ENCODE results near the gene FOXL1.
"Not testable (repeated sequence)": the region's sequence is repeated elsewhere in the genome, so short reads cannot be mapped to it uniquely, and the experiment has no call there.

The FOXL1 gene

DNA sequence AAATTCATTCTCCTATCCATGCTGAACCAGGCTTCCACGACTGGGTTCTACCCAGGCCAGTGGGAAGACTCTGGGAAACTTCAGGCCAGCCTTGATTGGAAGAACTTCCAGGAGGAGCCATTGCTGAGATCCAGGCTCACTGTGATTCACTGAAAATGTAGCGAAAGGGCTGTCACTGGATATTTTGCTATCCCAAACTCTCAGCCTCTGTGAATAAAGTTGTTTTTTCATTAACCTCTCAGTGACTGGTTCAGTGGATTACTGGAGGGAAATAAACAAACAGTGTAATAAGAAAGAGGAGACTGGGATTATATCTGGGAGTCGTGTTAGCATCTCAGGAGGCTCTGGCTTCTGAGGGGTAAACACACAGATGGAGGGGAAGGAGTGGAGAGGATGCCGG lies 3.1 kb downstream of the FOXL1 start:
- no peak for DNase-seq

DNA sequence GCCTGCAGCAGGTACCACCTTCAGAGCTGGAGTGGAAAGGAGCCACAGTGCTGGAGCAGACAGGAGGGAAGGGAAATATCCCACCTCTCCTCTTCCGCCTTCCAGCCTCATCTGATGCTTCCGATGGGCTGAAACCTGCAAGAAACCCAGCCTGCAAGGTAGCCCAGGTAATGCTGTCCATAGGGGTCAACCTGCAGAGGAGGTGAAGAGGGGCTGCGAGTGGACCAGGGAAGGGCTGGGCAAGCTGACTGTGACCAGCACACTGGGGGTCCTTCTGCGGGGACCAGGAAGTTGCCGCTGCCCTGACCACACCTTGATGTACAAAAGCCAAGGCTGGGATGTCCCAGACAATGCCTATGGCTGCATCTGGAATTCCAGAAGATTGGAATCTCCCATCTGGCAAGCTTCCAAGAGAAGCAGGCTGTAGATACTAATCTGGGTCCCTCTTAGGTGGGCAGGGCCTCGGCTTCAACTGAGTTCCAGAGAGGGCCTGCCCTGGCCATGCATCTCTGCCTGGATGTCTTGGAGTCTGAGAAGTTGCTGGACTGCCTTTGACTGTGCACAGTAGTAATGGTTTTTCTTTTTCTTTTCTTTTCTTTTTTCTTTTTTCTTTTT lies 5.8 kb downstream of the FOXL1 start:
- DNase-seq, result no peak

DNA sequence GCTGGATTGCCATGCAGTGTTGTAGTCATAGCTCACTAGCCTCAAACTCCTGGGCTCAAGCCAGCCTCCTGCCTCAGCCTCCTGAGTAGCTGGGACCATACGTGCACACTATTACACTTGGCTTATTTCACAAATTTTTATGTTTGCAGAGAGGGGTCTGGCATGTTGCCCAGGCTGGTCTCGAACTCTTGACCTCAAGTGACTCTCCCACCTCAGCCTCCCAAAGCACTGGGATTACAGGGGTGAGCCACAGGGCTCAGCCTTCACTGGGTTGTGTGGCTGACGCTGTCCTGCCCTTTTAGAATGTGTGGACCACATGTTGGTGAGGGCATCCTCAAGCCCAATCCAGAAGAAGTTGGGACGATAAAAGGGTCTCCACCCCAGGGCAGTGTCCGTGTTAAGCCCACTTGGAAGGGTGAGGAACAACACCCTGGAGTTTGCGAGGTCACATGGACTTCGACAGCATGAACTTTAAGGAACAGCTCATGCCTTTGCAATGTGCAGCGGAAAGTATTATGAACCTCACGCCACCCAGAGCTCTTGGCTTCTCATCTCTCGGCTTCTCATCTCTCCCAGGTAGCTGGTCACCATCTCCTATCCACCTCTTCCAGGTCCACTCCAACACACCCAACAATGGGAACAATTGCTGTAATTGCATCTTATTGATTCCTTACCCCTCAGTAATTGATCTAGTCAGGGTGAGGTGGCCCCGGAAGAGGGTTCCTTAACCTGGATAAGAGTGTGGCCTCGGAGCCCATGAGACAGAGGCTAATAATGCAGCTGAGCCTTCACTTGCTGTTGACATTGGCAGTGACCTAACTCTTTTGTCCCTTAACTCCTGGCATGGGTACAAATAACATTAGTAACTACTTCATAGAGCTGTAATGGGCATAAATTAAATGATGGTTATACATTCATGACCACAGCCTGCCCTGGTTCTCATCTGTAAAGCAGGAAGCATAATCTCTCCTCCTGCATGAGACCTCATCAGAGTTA lies 6.7 kb downstream of the FOXL1 start:
- no peak for DNase-seq

DNA sequence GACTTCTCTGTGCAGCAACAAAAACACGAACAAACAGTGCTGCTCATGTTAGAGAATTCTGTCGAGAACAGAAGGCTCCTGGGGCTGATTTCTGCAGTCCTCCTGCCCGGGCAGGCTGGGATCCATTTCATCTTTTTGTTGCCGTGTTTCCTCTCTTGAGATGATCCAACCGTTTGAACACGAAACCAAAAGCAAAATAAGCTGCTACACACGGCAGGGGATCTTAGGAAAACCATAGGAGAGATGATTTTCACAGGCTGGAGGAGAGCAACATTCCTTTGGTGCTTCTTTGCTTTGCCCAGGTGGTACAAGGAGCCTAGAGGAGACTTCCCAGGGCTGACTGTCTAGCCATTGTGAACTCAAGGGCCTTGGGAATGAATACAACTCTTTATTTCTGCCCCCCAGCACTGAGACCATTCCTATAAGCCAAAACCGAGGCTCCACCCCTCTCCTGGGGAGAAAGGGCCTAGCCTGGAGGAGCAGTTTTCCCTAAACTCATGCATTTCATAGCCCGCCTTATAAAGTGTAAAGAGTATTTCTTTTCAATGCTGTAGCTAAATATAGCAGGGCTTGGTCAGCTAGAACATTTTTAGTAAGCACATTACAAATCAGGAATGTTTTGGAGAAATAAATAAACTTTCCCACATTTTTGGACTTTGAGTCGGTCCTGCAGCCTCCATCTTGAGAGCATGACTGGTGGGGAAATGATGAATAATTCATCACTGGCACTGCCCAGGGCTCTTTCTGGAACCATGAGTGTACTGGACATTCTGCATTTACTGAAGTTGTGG lies 7.7 kb downstream of the FOXL1 start:
- no peak for DNase-seq

DNA sequence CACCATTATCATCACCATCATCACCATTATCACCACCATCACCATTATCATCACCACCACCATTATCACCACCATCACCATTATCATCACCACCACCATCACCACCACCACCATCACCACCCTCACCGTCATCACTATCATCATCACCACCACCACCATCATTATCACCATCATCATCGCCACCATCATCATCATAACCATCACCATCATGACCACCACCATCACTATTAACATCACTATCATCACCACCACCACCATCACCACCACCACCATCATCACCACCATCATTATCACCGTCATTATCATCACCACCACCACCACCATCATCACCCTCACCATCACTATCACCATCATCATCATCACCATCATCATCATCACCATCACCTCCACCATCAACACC lies 9.1 kb downstream of the FOXL1 start:
- no peak for DNase-seq

DNA sequence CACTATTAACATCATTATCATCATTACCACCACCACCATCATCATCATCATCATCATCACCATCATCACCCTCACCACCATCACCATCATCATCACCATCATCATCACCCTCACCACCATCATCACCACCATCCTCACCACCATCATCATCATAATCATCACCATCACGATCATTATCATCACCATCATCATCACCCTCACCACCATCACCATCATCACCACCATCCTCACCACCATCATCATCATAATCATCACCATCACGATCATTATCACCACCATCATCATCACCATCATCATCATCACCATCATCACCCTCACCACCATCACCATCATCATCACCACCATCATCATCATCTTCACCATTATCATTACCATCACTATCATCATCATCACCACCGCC lies 9.6 kb downstream of the FOXL1 start:
- not testable (repeated sequence) for DNase-seq

DNA sequence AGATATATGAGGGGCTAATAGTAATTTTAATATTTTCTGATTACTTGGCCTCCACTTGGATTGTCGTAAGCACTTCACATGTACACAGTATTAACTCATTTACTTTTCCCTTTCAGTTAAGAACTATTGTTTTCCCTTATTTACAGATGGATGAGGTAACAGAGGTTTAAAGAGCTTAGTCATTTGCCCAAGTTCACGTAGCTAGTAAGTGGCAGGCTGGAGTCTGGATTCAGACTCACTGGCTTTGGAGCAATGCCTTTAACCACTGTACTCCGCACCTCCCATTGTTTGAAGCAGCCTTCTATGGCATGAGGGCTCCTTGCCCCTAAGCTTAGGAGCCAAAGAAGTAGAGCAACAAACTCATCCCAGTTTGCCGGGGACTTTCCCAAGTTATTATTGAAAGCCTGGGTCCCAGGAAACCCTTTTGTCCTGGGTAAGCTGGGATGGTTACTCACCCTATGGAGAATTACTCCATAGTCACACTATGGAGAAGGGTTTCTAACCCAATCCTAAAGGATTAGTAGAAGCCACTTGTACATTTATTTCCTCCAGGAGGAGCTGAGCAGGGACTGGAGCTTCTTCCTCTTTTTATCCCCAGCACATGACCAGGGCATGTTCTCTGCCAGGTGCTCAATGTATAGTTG lies 12.3 kb downstream of the FOXL1 start:
- no peak for DNase-seq

DNA sequence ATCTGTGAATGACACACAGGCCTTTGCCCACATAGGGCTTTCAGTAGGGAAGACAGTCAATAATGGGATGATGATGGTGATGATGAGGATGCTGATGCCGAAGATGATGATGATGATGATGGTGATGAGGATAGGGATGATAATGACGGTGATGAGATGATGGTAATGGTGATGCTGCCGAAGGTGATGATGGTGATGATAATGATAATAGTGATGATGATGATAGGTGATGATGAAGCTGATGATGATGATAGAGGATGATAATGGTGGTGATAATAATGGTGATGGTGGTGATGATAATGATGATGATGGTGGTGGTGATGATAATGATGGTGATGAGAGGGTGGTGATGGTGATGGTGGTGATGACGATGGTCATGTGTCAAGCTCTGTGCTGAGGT lies 12.9 kb downstream of the FOXL1 start:
- DNase-seq, result no peak

DNA sequence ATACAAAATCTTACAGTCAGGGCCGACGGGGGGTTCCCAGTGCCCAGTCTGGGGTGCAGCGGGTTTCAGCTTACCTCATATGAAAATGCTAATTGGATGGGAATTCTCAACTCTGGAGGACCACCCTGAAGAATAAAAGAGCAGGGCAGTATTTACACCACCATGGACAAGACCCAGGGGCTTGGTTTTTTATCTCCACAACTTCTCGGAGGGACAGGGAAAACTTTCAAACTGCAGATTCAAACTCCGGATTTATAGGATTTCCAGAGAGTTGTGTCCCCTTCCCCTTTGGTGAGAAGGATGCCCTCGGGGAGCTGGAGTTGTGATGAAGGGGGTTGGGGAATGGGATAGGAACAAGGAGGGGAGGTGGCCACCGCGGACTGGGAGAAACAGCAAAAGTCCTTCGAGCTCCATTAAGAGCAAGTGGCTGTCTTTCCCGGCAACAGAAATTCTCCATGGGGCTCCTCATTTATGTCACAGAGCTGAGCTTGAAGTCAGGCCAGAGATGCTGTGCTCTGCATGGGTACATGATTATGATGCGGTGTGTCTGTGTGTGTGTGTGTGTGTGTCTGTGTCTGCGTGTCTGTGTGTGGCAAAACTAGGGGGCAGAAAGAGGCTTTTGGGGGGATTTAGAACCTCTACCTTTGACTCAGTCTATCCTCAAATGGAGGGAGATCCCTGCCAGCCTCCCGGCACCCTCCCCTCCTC lies 15.7 kb downstream of the FOXL1 start:
- DNase-seq, result no peak

DNA sequence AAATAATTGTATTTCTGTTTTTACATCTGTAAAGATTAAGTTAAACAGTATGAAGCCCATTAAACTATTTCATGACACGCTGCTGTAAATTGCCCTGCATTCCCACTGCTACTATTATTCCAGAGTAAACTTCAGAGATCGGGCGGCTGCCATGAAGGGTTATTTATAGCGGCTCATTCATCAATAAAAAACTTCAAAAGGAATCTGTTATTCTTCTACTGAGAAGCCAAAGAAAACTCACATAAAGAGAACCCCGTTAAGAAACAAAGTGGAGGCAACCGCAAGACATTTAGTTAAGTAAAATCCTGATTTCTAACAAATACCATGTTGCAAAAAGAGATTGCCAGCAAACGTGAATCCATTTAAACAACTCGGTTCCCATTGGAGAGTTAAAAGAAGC lies 16.4 kb downstream of the FOXL1 start:
- no peak for DNase-seq

DNA sequence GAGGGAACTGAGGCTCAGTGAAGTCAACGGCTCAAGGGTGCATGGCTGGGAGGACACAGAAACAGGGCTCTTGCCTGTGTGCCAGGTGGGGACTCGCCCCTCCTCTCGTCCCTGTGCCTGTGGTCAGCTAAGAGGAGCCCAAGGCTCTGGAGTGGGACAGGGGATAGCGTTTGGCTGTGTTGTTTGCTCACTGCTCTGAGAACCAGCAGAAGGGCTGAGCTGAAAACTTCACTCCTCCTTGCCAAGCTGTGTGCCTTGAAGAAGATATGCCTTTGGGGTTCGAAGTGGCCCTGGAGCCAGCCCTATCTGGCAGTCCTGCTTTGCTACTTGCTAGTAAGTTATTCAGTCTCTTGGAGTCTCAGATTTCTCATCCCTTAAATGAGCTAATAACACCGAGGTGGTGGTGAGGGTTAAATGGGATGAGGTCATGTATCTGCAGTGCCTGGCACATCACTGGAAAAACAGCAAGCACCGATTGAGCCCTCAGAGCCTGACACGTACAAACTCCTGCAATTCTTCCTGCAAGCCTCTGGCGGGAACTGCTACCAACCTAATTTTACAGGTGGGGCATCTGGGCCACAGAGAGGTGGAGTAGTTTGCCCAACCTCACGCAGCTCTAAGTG lies 17.7 kb downstream of the FOXL1 start:
- DNase-seq, result no peak

DNA sequence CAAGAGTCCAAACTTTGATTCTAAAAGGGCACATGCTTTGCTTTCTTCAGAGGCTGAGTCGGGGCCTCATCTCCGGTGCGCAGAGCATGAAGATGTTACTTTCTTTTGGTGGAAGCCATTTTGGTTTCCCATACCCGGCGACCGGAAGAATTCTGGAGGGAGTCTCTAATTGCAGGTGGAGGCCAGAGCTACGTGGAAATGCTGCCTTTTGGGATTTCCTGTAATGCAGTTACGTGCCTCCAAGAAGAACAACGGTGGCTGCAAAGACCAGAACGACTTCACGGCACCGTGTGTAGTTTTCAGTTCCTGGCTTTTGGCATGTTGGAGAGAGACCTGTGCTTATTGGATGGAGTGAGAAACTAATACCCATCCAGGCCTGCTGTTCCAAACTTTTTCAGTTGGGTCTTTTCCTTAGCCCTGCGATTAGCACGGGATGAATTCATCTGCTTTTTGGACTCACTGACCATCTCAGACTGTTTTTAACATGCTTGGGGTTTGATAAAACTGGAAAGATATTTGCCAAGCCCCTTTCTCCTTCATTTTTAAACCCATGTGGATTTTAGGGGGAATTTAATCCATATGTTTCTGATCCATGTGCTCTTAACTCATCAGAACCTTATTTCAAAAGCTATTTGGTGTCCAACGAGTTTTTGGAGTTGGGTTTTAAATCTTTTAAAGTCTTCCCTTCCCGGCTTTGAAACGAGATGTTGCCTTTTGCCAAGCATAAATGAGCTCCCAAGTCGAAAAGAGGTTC lies 19.0 kb downstream of the FOXL1 start:
- DNase-seq, result no peak

DNA sequence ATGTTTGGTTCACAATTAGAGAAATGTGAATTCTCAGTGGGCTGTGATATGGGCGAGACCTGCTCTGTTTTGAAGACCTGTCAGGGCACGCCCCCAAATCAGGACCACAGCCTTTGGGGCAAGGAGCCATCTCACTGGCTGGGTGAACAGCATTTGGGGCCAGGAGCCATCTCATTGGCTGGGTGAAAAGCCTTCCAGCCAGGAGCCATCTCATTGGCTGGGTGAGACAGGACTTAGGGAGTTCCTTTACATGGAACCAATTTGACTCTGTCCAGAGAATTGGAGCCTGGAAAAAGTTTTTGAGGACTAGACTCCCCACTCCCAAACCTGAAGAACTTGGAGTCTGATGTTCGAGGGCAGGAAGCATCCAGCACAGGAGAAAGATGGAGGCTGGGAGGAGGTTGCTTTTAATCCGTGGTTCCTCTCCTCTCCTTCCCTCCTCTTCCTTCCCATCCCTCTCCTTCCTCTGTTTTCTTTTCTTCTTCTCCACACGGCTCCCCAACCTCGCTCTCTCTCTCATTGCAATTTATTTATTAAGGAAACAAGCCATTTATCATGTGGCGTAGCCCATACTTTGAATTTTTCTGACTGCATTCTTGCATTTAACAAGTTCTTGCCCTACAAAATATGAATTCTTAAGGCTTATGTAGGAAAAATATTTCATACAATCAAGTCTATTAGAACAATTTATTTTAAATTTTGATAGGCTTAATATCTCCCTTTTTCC lies 19.7 kb downstream of the FOXL1 start:
- DNase-seq, result no peak

DNA sequence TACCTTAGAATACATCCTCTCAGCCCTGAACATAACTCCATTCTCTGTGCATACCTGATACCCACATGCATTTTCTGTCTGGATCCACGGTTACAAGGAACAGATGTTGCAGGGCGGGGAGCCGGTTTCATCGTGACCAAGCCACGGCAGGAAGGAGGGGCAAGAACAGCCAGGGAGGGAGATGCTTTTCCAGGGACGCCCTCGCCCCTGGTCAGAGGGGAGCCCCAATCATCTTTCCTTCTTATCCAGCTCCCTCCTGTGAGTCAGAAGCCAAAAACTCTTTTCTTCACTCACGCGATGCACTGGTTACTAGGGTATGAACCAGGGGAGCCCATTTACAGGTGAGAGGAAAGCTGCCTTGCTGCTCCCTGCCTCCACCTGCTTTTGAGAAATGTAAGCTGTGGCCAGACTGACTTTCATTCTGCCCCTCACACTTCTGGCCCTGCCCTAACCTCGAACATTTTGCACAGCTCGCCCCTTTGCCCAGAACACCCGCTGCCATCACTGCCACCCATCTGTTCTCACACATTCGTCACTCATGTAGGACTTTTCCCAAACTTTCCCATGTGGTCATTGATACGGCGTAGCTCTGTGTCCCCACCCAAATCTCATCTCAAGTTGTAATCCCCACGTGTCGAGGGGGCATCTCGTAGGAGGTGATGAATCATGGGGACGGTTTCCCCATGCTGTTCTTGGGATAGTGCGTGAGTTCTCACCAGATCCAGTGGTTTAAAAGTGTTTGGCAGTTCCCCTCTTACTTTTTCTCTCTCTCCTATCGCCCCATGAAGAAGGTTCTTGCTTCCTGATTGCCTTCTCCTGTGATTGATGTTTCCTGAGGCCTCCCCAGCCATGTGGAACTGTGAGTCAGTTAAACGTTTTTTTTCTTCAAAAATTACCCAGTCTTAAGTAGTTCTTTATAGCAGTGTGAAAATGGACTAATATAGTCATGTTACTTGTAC lies 20.5 kb downstream of the FOXL1 start:
- DNase-seq, result no peak

DNA sequence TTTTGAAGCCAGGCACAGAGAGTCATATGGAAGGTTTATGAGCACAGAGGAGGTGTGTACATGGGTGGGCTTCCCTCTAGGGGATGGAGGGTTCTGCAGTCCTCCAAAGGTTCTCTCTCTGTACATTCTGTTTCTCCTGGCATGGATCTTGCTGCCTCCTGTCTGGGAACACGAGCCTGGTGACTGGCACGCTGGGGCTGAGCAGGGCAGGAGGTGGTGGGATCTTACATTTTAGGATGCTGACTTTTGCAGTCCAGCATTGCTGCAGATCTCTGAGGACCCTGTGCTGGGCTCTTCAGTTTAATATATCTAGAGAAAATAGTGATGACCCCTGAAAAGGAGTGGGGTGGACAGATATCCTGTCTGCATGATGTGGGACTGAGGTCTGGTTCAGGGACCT lies 23.0 kb downstream of the FOXL1 start:
- no peak for DNase-seq

DNA sequence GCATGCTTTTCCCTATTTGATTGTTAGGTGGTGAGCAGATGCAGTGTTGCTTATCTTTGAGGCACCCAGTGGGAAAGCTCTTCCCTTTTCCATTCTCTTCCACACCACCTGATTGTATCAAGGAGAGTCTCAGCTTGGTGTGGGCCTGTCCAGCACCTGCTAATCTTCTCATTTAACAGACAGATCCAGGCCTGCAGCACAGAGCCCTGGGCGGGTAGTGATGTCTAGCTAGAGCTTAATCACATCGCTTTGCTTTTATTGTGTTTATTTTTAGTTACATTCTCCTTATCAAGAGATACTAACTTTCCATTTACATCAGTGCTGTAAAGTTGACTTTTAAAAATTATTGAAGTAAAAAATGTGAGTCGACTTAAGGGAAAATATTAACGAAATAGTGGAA lies 24.2 kb downstream of the FOXL1 start:
- no peak for DNase-seq

DNA sequence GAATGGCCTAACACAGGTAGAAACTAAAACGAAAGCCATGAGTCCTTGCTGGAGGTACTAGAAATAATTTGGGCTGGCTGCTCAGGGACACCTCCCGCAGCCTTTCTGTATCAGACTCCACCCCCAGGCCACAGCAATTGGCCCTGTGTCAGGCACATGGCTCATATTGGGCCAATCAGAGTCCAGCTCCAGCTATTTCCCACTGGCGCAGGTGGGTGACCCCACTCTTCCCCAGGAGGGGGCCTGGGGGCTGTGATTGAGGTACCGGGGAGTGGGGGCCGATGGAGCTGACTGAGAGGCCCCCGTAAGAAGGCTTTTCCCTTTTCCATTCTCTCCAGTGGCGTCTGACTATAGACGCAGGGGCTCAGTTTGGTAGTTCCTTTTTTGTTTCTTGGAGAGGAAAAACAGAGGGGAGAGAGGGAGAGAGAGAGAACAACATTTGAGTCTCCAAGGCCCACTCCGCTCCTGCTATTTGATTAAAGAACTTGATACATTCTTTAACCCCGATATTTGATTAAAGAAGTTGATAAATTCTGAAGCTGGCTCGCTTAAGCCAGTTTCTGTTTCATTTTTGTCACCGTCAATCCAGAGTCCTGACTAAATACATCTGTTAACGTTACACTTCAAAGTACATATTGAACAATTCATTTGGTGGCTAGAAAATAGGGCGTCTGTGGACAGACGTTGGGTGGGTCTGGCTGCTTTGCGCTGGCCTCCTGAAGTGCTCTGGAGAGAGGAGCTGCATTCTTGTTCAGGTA lies 26.3 kb downstream of the FOXL1 start:
- no peak for DNase-seq

DNA sequence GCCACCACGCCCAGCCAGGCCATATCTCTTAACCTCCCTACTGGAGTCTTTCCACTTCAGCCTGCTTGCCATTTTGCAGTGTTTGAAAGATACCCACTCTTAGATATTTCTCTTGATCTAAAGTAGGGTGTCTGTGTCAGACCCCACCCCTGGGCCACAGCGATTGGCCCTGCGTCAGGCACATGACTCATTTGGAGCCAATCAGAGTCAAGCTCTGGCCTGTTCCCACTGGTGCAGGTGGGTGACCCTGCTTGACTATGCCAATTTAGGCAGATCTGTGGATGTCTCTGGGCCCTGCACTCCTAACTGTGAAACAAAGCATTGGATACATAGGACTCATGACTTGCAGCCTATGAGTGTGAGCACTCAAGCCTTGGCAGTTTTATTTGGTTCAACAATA lies 27.6 kb downstream of the FOXL1 start:
- DNase-seq, result no peak

Measured in NK-92 treated with Interleukin-12 subunit alpha and Interleukin-12 subunit beta, amount 100 ng/mL, for 24 hours (cell line).